Activated effector memory CD4-positive, alpha-beta T cell treated with Interleukin-2 at 50 U/mL for 16 hours (primary cell): ENCODE measurements around the gene TNFAIP8L1.

Experiments
- DNase-seq: peaks from one replicate; pipeline ENCODE4 v3.0.0-alpha.2; 2020

TNFAIP8L1 gene

GRCh38 chr19:4613254-4613751, 26.0 kb upstream of the TNFAIP8L1 start:
- DNase-seq, result no peak

GRCh38 chr19:4618019-4618418, 21.3 kb upstream of the TNFAIP8L1 start:
- DNase-seq, result no peak

GRCh38 chr19:4619668-4620294, 19.5 kb upstream of the TNFAIP8L1 start:
- no peak for DNase-seq

GRCh38 chr19:4620675-4621074, 18.6 kb upstream of the TNFAIP8L1 start:
- no peak for DNase-seq

GRCh38 chr19:4622695-4623421, 16.5 kb upstream of the TNFAIP8L1 start:
- DNase-seq, result no peak

- DNase-seq, result no peak
These were observed 15.0 kb upstream of the TNFAIP8L1 start for GRCh38 chr19:4624301-4624700.

- DNase-seq, result no peak
These were observed 14.5 kb upstream of the TNFAIP8L1 start for GRCh38 chr19:4624733-4625362.

GRCh38 chr19:4633140-4633967, 6.0 kb upstream of the TNFAIP8L1 start:
- peak; percentile 23 for DNase-seq

- DNase-seq, result no peak
These were observed 3.6 kb upstream of the TNFAIP8L1 start for GRCh38 chr19:4635754-4636116.

- DNase-seq, result peak; percentile 63
These were observed 3.1 kb upstream of the TNFAIP8L1 start for GRCh38 chr19:4636151-4636717.

- DNase-seq, result no peak
These were observed 2.6 kb upstream of the TNFAIP8L1 start for GRCh38 chr19:4636761-4637160.

GRCh38 chr19:4638317-4638716, 999 bp upstream of the TNFAIP8L1 start:
- no peak for DNase-seq

- DNase-seq, result no peak
These were observed 373 bp downstream of the TNFAIP8L1 start for GRCh38 chr19:4639531-4640246.

GRCh38 chr19:4640247-4641000, 1.1 kb downstream of the TNFAIP8L1 start:
- DNase-seq, result no peak

- no peak for DNase-seq
These were observed 1.8 kb downstream of the TNFAIP8L1 start for GRCh38 chr19:4641132-4641531.

GRCh38 chr19:4642625-4643024, 3.3 kb downstream of the TNFAIP8L1 start:
- DNase-seq, result no peak

GRCh38 chr19:4645718-4646117, 6.4 kb downstream of the TNFAIP8L1 start:
- DNase-seq, result no peak

- DNase-seq, result no peak
These were observed 8.6 kb downstream of the TNFAIP8L1 start for GRCh38 chr19:4647676-4648644.

GRCh38 chr19:4649392-4650047, 10.2 kb downstream of the TNFAIP8L1 start:
- no peak for DNase-seq

GRCh38 chr19:4650159-4650558, 10.8 kb downstream of the TNFAIP8L1 start:
- no peak for DNase-seq
